Activated CD4-positive, alpha-beta T cell treated with anti-CD3 and anti-CD28 coated beads, Interleukin-2, amount 50 U/mL, for 48 hours (primary cell): ENCODE results near the gene ABLIM1.

Experiments used
- DNase-seq, 2 experiments: peaks; one replicate each; pipeline ENCODE4 v3.0.0-alpha.2; 2020

Gene ABLIM1

GRCh38 chr10:114616516-114616915 lies 41.6 kb downstream of the ABLIM1 start:
- no peak for DNase-seq

DNA sequence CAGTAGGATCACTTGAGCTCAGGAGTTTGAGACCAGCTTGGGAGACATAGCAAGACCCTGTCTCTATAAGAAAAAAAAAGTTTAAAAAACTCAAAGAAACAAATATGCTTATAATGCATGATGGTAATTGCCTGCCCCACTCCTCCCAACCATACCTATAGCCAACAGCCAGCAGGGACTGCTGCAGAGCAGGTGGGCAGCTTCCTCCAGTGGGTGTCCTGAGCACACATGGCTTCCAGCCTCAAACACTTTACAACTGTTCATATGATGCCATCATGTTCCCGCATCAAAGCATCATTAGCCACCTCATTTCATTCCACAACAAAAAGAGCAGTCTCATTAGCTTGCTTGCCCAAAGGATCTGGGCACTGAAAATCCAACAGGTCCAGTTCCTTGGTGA lies 42.0 kb downstream of the ABLIM1 start:
- DNase-seq: no peak

DNA sequence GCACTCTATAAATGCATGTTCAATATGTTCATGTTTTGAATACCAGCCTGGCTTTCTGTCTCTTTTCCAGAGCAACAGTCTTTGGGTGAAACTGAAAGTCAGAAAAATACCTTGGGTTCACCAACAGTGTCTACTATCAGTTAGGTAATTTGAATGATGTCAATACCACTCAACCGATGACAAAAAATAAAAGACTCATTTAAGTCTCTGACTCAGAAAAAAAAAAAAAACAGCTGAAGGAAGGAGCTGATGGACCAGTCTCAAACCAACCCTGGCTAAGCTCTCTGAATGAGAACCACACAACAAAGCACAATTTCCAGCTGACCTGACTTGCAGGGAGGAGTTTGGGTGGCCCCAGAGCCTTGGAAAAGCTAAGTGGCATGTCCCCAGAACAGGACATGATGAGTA lies 42.5 kb downstream of the ABLIM1 start:
- DNase-seq: peak; percentile 11 to 20

DNA sequence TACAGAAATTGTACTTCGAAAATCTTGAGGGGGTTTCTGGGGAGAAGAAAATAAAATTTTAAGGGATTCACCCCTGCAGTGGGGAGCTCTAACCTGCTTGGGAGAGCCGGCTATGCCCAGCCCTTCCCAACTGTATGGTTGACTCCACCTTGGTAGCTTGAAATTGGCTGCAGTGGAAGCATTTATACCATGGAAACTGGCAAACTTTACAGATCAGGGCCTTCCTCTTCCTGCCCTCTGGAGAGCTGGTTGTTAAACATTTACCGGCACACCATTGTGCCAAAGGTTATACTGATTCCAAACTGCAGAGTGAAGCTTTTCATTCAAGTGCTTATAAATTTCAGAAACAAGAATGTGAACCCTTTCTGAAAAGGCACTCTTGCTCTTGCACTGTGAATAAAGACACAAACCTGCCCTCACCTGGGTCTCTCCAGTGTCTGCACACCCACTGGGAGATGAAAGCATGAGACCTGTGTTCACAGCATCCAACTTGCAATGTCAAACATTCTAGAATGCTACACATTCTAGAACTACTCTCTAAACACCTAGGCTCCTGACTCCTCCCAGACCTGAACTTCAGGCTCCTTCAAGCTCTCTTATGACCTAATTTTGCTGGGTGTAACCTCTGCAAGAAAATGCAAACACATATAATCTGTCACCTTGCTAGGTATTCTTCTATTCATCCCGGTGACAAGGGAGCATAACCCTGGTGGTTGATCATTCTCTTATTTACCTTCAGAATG lies 44.7 kb downstream of the ABLIM1 start:
- DNase-seq: no peak

- DNase-seq: no peak
Measured at GRCh38 chr10:114611617-114612016, 46.5 kb downstream of the ABLIM1 start.

DNA sequence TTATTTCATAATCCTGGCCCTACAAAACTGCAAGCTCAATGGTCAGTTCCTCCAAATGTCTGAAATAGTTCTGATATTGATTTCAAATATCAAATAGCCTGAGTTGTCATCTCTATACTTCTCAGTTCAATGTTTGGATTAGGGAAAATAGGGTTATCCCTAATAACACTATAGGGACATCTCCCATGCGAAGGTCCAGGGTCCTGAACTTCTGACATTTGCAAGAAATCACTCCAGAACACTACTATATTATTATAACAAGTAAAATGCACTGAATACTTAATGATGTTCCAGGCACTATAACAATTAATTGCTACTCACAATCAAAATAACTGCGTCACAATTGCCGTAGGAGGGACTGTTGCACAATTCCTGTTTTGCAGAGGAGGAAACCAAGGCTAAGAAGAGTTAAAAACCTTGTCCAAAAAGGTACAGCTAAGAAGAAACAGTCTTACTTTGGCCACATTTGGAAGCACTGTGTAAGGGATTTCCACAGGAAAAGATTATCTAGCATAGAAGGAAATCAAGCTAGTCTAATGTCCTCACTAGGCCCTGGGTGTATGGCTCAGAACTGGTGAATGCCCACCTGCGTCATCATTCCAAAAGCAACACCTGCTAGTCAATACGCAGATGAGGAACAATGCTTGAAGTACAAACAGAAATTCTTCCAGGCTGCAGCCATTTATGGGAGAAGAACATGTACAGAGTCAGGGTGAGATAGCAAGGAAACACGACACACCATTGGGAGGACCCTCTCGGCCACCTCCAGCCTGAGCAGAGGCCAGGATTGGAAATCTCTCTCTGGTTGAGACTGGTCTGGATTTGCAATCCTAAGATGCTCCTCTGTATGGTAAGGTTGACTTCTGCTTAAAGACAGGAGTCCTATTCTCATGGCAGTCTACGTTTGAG lies 48.3 kb downstream of the ABLIM1 start:
- DNase-seq: no peak

GRCh38 chr10:114607358-114607998 lies 50.6 kb downstream of the ABLIM1 start:
- no peak for DNase-seq

- DNase-seq: no peak
Measured at GRCh38 chr10:114605155-114605797, 52.8 kb downstream of the ABLIM1 start.

DNA sequence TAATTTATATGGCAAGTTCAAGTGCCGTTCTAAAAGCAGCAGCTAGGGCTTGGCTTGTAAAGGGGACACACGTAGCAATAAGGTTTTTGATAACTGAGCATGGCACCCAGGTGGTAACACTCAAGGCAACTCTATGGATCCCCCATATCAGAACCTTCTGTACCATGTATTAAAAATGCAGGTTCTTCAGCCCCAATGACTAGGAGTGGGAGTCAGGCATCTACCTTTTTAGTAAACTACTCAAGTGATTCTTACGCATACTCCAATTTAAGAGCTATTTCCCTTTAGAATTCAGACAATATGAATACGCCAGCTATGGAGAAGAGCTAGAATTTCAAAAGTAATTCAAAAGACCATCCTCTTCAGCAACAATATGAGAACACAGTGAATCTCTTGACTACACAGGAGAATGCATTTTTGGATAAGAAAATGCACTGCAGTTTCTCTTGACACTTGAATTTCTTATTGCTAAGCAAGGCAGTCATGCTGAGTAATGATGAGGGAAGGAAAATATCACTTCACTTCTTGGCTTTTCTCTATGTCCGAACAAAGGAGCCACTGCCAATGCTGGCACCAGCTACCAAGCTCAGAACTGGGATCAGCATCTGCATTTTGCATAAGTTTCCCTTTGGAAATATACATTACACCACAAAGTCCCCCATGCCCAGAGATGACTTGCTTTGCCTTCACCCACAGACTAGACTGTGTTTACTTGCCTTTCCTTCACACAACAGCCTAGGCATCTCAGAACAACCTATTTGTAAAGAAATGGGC lies 53.5 kb downstream of the ABLIM1 start:
- DNase-seq: no peak

- no peak for DNase-seq
Measured at GRCh38 chr10:114603948-114604347, 54.1 kb downstream of the ABLIM1 start.

GRCh38 chr10:114603303-114603702 lies 54.8 kb downstream of the ABLIM1 start:
- no peak for DNase-seq

DNA sequence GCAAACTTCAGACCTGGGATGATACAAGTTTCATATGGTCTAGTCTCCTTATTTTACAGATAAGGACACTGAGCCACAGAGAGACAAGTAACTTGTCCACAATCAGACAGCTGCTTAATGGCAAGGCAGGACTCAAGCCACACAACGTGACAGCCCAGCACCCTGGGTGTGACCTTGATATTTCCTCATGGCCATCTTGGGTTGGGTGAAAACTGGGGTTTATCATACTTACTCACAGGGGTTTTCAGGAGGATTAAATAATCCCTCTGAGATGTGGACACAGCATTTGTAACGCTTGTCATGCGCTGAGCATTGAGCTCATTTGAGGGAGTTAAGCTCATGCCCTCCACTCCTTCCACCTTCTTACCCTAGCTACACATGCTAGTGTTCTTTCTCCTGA lies 58.0 kb downstream of the ABLIM1 start:
- DNase-seq: no peak

- DNase-seq: no peak
Measured at GRCh38 chr10:114596793-114597192, 61.3 kb downstream of the ABLIM1 start.

- no peak for DNase-seq
Measured at GRCh38 chr10:114593816-114594468, 64.1 kb downstream of the ABLIM1 start.

GRCh38 chr10:114593240-114593792 lies 64.8 kb downstream of the ABLIM1 start:
- DNase-seq: no peak

DNA sequence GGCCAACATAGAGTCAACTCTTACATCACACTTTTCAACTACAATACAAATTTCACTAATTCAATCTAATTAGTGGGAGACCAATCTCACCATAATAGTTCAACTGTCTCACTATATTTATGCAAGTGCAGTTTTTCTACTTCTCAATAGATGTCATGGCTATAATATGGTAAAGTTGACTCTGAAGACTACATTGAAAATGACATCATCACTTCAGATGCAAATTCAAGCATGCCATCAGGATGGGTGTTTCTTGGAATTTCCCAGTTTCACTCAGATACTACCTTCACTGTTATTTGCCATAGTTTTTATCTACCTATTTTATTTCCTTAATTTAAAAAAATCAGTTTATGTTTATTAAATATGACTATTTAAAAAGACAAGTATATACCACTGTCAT lies 67.1 kb downstream of the ABLIM1 start:
- no peak for DNase-seq

- DNase-seq: no peak
Measured at GRCh38 chr10:114584419-114584818, 73.7 kb downstream of the ABLIM1 start.

- DNase-seq: no peak
Measured at GRCh38 chr10:114581071-114581470, 77.0 kb downstream of the ABLIM1 start.

DNA sequence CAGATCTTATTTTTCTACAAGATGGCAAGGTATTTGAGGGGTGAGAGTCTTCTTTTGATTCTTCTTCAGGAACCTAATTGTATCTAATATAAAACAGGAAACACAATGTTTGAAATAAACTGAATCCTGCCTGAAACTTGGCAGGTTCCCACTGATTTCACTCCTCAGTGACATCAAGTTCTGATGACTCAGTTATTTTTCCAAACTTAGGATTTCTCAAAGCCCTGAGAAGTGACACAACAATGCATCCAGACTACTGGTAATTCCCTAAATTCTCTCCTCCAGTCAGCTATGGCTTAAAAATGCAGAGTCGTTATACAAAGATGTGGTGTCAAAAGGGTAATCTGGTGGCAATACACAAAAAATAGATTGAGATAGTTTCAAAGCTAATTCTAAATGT lies 80.9 kb downstream of the ABLIM1 start:
- no peak for DNase-seq

- DNase-seq: no peak
Measured at GRCh38 chr10:114576716-114577115, 81.4 kb downstream of the ABLIM1 start.

- no peak for DNase-seq
Measured at GRCh38 chr10:114576132-114576487, 82.0 kb downstream of the ABLIM1 start.
